SH-SY5Y (cell line): ENCODE data around the gene PLEK.

ENCODE experiments used
- GATA2 ChIP-seq: IDR thresholded peaks from 2 replicates; pipeline ENCODE4 v1.6.1; 2011; ENCODE audit warnings: mild to moderate bottlenecking, low read depth, low read length
- GATA3 ChIP-seq: IDR thresholded peaks from 2 replicates; pipeline ENCODE4 v1.6.1; 2011; ENCODE audit warnings: low read depth, mild to moderate bottlenecking, low read length, moderate library complexity

- TF ChIP-seq GATA2 (no peak), GATA3 (no peak)
Measured at GRCh38 chr2:68336192-68336591, 28.9 kb upstream of the PLEK start.
